ENCODE data around the gene RHEX. TPM values are rescaled to one million over a fixed set of nuclear protein-coding genes. Genes with fewer than 3 reads are reported as not detected.

RHEX gene
- total and polyA plus RNA-seq, 2 of the 13 experiments (the other 11 are each of a cell fraction or from before 2014, with no cell fraction given): 1.4 to 2.7 TPM

GRCh38 chr1:206048582-206048981 is 4.4 kb upstream of the RHEX start:
- CTCF ChIA-PET (ENCODE audit: low intra/inter-chr PET ratio, low total read pairs): no interaction called here
- Histone ChIP-seq H2AFZ (ENCODE audit: low read length) (no peak overlapping the region), H3K79me2 (ENCODE audit: insufficient read depth, low read length) (peaks cover 8% of the 10 kb centered on the region)
- TF ChIP-seq STAT6 (CRISPR knock-in tag; IDR thresholded peaks at IDR 0.05; ENCODE audit: borderline replicate concordance) (no peak), SNAPC4 (CRISPR knock-in tag; IDR thresholded peaks at IDR 0.05) (no peak), SIN3B (IDR thresholded peaks at IDR 0.05; ENCODE audit: low read length) (no peak), RBM39 (IDR thresholded peaks at IDR 0.05; ENCODE audit: low read depth, low read length, poor library complexity, severe bottlenecking) (no peak), ZC3H13 (CRISPR knock-in tag; IDR thresholded peaks at IDR 0.05) (no peak), ZNF761 (CRISPR knock-in tag; conservative IDR thresholded peaks at IDR 0.05) (no peak), ZNF317 (CRISPR knock-in tag; IDR thresholded peaks at IDR 0.05) (no peak), KLF15 (CRISPR knock-in tag; IDR thresholded peaks at IDR 0.05; ENCODE audit: borderline replicate concordance) (no peak), FOXA1 (IDR thresholded peaks at IDR 0.05) (no peak), FOXA1 (CRISPR knock-in tag; IDR thresholded peaks at IDR 0.05) (peak; percentile 34; the same call in 1 of the 2 replicates), POLR2AphosphoS5 (IDR thresholded peaks at IDR 0.05; ENCODE audit: low read depth, low read length) (peak; percentile 56), BORCS8-MEF2B (CRISPR knock-in tag; IDR thresholded peaks at IDR 0.05) (0 out of 2 replicates have a peak, but pooled peaks have one; percentile 33), SMC3 (IDR thresholded peaks at IDR 0.05; ENCODE audit: low read length) (peak; percentile 19; the same call in 1 of the 2 replicates), LCORL (IDR thresholded peaks at IDR 0.05) (no peak), LCORL (CRISPR knock-in tag; IDR thresholded peaks at IDR 0.05) (peak; percentile 24; the same call in 1 of the 2 replicates), ZNF484 (CRISPR knock-in tag; IDR thresholded peaks at IDR 0.05; ENCODE audit: borderline replicate concordance, low read depth) (no peak), DMAP1 (CRISPR knock-in tag; IDR thresholded peaks at IDR 0.05) (peak; percentile 52; the same call in 1 of the 2 replicates), TGIF2 (CRISPR knock-in tag; IDR thresholded peaks at IDR 0.05) (peak; percentile 45; the same call in 1 of the 2 replicates), AHR (CRISPR knock-in tag; IDR thresholded peaks at IDR 0.05) (no peak)
- TF ChIP-seq, protein P1, sequence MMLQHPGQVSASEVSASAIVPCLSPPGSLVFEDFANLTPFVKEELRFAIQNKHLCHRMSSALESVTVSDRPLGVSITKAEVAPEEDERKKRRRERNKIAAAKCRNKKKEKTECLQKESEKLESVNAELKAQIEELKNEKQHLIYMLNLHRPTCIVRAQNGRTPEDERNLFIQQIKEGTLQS (CRISPR knock-in tag; IDR thresholded peaks at IDR 0.05): peak; percentile 85

More at GRCh38 chr1:206048582-206048981, 4.4 kb upstream of the RHEX start:
- Histone ChIP-seq H3K4me1 (ENCODE audit: insufficient read depth, low read length) (peaks cover 48% of the 10 kb centered on the region), H3K36me3 (replicated peaks in 1 of 2; ENCODE audit: control insufficient read depth in 1 of 2, insufficient read depth in 2 of 2, low read length in 2 of 2) (no peaks in the 10 kb centered on the region), H3K27ac (ENCODE audit: extremely low read length, insufficient read depth, low read length) (peak overlapping the region; percentile 56), H3K4me3 (replicated peaks in 1 of 3; ENCODE audit: insufficient read depth in 1 of 3, low read depth in 2 of 3, low read length in 3 of 3) (peak overlapping the region; percentile 31 to 52 (median 45); a peak in 4 of 6 replicates), H3K9me3 (ENCODE audit: low read length) (no peaks in the 10 kb centered on the region), H3K9ac (ENCODE audit: insufficient read depth, low read depth, low read length) (0 out of 2 replicates have a peak overlapping the region, but pooled peaks have one; percentile 42), H4K20me1 (ENCODE audit: insufficient read depth, low read length) (no peaks in the 10 kb centered on the region), H3K4me2 (ENCODE audit: low read depth, low read length) (peak overlapping the region; percentile 78), H3K27me3 (ENCODE audit: control insufficient read depth in 1 of 2, insufficient read depth in 2 of 2, low read length in 2 of 2) (no peaks in the 10 kb centered on the region)
- ATAC-seq (peak; percentile 85), FAIRE-seq (peak; percentile 59), DNase-seq (ENCODE audit: low spot score) (peak; percentile 86)
- WGBS (ENCODE audit: low lambda C conversion rate): 0% methylated on average over 6 of the region's 6 CpGs
- in situ Hi-C loops (cut with HindIII; ENCODE audit: extremely low pct_ligation_motif_present, low pct_unique_long_range_greater_than_20kb) (no loop called here), intact Hi-C loops (cut with micrococcal nuclease; ENCODE audit: unreplicated experiment) (no loop called here)
- POLR2A ChIA-PET: interaction anchor here (0.6 to 1.1 kb wide), 6 partner anchors 9 to 299 kb away, joined by 3 to 6 read pairs (median 3); no protein-coding TSS in a partner anchor
- BruUV-seq (replicated peaks): no TSS peak

Measured in HepG2 (cell line).